Measurements from ENCODE around the gene C1orf105. TPM values are rescaled to one million over a fixed set of nuclear protein-coding genes. Genes with fewer than 3 reads are reported as not detected.

C1orf105 gene
- total and polyA plus RNA-seq, 2 of the 8 experiments (the other 6 are each of a cell fraction or from before 2014, with no cell fraction given): not detected

GRCh38 chr1:172393354-172393753 lies 27.1 kb upstream of the C1orf105 start:
- Histone ChIP-seq H3K23me2 (ENCODE audit: low read depth, low read length) (no peaks in the 10 kb centered on the region), H3K4me2 (ENCODE audit: insufficient read depth in 1 of 2, low read depth in 2 of 2, low read length in 2 of 2) (no peak overlapping the region), H3K27ac (ENCODE audit: low read depth, low read length) (no peak overlapping the region)
- TF ChIP-seq SAP30 (IDR thresholded peaks at IDR 0.05; ENCODE audit: insufficient read depth, insufficient replicate concordance, low read length): no peak
- TF ChIP-seq PHF8 (conservative IDR thresholded peaks at IDR 0.05; ENCODE audit: low read depth, low read length): no peak
- TF ChIP-seq SIN3A (conservative IDR thresholded peaks at IDR 0.05 in 1 of 2, IDR thresholded peaks at IDR 0.05 in 1 of 2; ENCODE audit: low read depth in 1 of 2, low read length in 2 of 2): no peak
- TF ChIP-seq TCF12 (IDR thresholded peaks at IDR 0.05; ENCODE audit: low read depth, low read length): no peak
- no peak for TF ChIP-seq KDM5A (IDR thresholded peaks at IDR 0.05; ENCODE audit: low read length)
- no peak for TF ChIP-seq EZH2 (IDR thresholded peaks at IDR 0.05; ENCODE audit: low read depth, low read length, severe bottlenecking)
- TF ChIP-seq CTCF (IDR thresholded peaks at IDR 0.05; ENCODE audit: control extremely low read depth in 1 of 3, insufficient read depth in 1 of 3, low read depth in 1 of 3, low read length in 3 of 3): no peak
- TF ChIP-seq BRCA1 (IDR thresholded peaks at IDR 0.05; ENCODE audit: low read depth, low read length): no peak
- no peak for TF ChIP-seq SP4 (IDR thresholded peaks at IDR 0.05; ENCODE audit: low read length)
- no peak for TF ChIP-seq BCL11A (IDR thresholded peaks at IDR 0.05; ENCODE audit: low read depth in 2 of 2, low read length in 2 of 2)
- TF ChIP-seq CBX8 (IDR thresholded peaks at IDR 0.05; ENCODE audit: borderline replicate concordance, low read depth, low read length): no peak
- no peak for TF ChIP-seq SIX5 (IDR thresholded peaks at IDR 0.05; ENCODE audit: low read depth, low read length)

More at GRCh38 chr1:172393354-172393753, 27.1 kb upstream of the C1orf105 start:
- Histone ChIP-seq H3K9ac (replicated peaks in 1 of 4; ENCODE audit: extremely low read depth in 1 of 4, low read depth in 3 of 4, low read length in 3 of 4) (no peak overlapping the region), H2AK5ac (ENCODE audit: low read depth, low read length) (no peak overlapping the region), H4K20me1 (replicated peaks in 1 of 2; ENCODE audit: control insufficient read depth in 1 of 2, insufficient read depth in 2 of 2, low read length in 2 of 2) (no peaks in the 10 kb centered on the region), H3K79me2 (ENCODE audit: control insufficient read depth in 1 of 2, insufficient read depth in 2 of 2, low read length in 2 of 2) (no peaks in the 10 kb centered on the region), H3K9me3 (ENCODE audit: insufficient read depth in 2 of 2, low read depth in 1 of 2, low read length in 1 of 2) (no peaks in the 10 kb centered on the region), H3K56ac (replicated peaks; ENCODE audit: insufficient read length, low read depth, low read length) (no peak overlapping the region), H3K4me1 (replicated peaks in 1 of 4; ENCODE audit: control insufficient read depth in 3 of 4, insufficient read depth in 4 of 4, low read length in 3 of 4) (peaks cover 3 to 12% (median 7%) of the 10 kb centered on the region in 4 experiments), H4K8ac (ENCODE audit: extremely low read depth, insufficient read depth, low read length) (no peak overlapping the region), H2BK15ac (ENCODE audit: low read length) (no peak overlapping the region), H2AFZ (ENCODE audit: low read length) (no peak overlapping the region), H3K18ac (ENCODE audit: extremely low read depth, low read length) (no peak overlapping the region), H3K4me3 (ENCODE audit: extremely low read depth in 1 of 4, insufficient read depth in 2 of 4, low read depth in 3 of 4, low read length in 4 of 4) (no peak overlapping the region), H3K36me3 (ENCODE audit: control insufficient read depth in 2 of 4, insufficient read depth in 4 of 4, low read length in 3 of 4) (no peaks in the 10 kb centered on the region), H3K27me3 (replicated peaks in 1 of 4; ENCODE audit: control insufficient read depth in 3 of 4, extremely low read depth in 1 of 4, insufficient read depth in 3 of 4, low read length in 3 of 4) (no peaks in the 10 kb centered on the region), H2BK20ac (ENCODE audit: low read length) (no peak overlapping the region), H3K4ac (replicated peaks; ENCODE audit: insufficient read length, low read depth, low read length) (no peak overlapping the region), H2BK12ac (ENCODE audit: low read depth, low read length) (no peak overlapping the region), H3K14ac (ENCODE audit: insufficient read length) (no peak overlapping the region), H3K79me1 (ENCODE audit: low read depth, low read length) (no peaks in the 10 kb centered on the region), H2BK5ac (ENCODE audit: low read depth, low read length) (no peak overlapping the region), H3K23ac (ENCODE audit: insufficient read length) (no peak overlapping the region), H4K91ac (replicated peaks; ENCODE audit: insufficient read length, low read length) (no peak overlapping the region), H4K5ac (ENCODE audit: insufficient read length, low read depth, low read length) (no peak overlapping the region), H2BK120ac (replicated peaks; ENCODE audit: low read depth, low read length) (no peak overlapping the region)
- FAIRE-seq: no peak
- CTCF ChIA-PET (ENCODE audit: partially characterized antibody): interaction anchor here (1.1 to 2.0 kb wide), 3 partner anchors 9 to 33 kb away, joined by 3 to 6 read pairs (median 3); no protein-coding TSS in a partner anchor
- WGBS, 2 experiments (ENCODE audit: extremely low coverage in 1 of 2, insufficient coverage in 1 of 2, insufficient read length in 1 of 2, insufficient replicate concordance in 2 of 2, low coverage in 1 of 2, low lambda C conversion rate in 2 of 2, missing lambda C conversion rate in 1 of 2): 89% methylated on average over 5 of the region's 5 CpGs; no CpG with 5 or more reads in 1 of the 2 experiments
- POLR2A ChIA-PET (ENCODE audit: partially characterized antibody): no interaction called here
- no peak for DNase-seq (ENCODE audit: low read depth in 1 of 2, low spot score in 2 of 2)
